Measurements from ENCODE around the gene KCNMA1.

GRCh38 chr10:77486517-77486916 is 151.1 kb downstream of the KCNMA1 start:
- TF ChIP-seq CTCF (IDR thresholded peaks at IDR 0.05) (no peak), POLR2A (IDR thresholded peaks at IDR 0.05) (no peak)
